MM.1S (cell line): ENCODE results near the gene FUOM.

Source experiments
- EZH2 ChIP-seq: fragments of 300-600 bp; sonication (generic); optimal IDR thresholded peaks from 2 replicates; pipeline ENCODE3; 2017; ENCODE audit warnings: low read depth, mild to moderate bottlenecking, antibody characterized with exemption, low read length, mixed read lengths
- TF ChIP-seq, protein P1 (sequence below): fragments of 300-600 bp; sonication (generic); IDR thresholded peaks from 2 replicates; pipeline ENCODE4 v1.5.1; 2016; ENCODE audit warnings: antibody characterized with exemption, low read length, mixed read lengths

DNA sequence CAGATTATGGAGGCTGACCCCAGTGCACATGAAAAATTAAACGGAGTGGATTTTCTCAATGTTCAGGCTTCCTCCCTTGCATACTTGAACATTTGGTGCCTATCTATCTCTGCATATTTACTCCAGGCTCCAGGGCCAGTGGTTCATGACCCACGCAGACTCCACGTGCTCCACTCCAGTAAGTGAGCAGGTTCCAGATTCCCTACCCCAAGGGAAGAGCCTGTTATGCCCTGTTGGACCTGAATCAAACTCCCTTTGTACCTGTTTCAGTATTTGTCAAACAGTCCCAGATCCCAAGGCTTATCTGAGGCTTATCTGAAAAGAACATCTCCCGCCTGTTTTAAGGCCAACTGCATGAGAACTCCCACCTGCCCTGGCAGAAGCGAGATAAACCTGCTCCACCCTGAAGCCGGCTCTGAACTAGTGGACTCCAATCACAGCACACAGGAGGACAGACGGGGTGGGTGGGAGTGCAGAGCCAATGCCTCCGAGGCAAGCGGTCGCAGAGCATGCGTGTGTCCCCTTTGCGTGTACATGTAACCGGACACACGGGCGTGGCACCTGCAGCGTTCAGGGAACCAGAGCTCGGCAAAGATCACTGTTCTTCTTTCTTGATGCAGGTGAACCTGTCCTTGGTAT is 2.3 kb upstream of the FUOM start:
- TF ChIP-seq, protein P1, sequence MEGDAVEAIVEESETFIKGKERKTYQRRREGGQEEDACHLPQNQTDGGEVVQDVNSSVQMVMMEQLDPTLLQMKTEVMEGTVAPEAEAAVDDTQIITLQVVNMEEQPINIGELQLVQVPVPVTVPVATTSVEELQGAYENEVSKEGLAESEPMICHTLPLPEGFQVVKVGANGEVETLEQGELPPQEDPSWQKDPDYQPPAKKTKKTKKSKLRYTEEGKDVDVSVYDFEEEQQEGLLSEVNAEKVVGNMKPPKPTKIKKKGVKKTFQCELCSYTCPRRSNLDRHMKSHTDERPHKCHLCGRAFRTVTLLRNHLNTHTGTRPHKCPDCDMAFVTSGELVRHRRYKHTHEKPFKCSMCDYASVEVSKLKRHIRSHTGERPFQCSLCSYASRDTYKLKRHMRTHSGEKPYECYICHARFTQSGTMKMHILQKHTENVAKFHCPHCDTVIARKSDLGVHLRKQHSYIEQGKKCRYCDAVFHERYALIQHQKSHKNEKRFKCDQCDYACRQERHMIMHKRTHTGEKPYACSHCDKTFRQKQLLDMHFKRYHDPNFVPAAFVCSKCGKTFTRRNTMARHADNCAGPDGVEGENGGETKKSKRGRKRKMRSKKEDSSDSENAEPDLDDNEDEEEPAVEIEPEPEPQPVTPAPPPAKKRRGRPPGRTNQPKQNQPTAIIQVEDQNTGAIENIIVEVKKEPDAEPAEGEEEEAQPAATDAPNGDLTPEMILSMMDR, result no peak
- TF ChIP-seq EZH2, result no peak
